GM19351 (cell line): ENCODE data around the gene SPOCD1.

Source experiments
- ATAC-seq: cut with Tn5 transposase; IDR thresholded peaks from one replicate; pipeline ENCODE4 v1.9.1; 2021; ENCODE audit warnings: mild to moderate bottlenecking, moderate library complexity; ENCODE audit not compliant: unreplicated experiment

Gene SPOCD1

GRCh38 chr1:31742462-31743212 lies 73.2 kb downstream of the SPOCD1 start:
- no peak for ATAC-seq
